HepG2 (cell line): ENCODE data around the gene PLEKHB1. TPM values are rescaled to one million over a fixed set of nuclear protein-coding genes. Genes with fewer than 3 reads are reported as not detected.

Experiments
- AGO2 ChIP-seq: fragments of 200-400 bp; formaldehyde crosslinking; optimal IDR thresholded peaks from 2 replicates; pipeline ENCODE3; 2017; ENCODE audit warnings: mild to moderate bottlenecking, low read depth, low read length, moderate library complexity
- AHR ChIP-seq: IDR thresholded peaks from 2 replicates; pipeline ENCODE4 v1.6.1; 2018; ENCODE audit warnings: missing genetic modification reagents, missing compliant biosample characterization
- ATF1 ChIP-seq: IDR thresholded peaks from 2 replicates; pipeline ENCODE4 v1.6.1; 2016; ENCODE audit warnings: mild to moderate bottlenecking, control low read depth
- CBX5 ChIP-seq: sonication (generic); formaldehyde crosslinking; IDR thresholded peaks from 2 replicates; pipeline ENCODE4 v1.4.0; 2020; ENCODE audit warnings: missing genetic modification reagents, borderline replicate concordance
- DDIT3 ChIP-seq: sonication (generic); formaldehyde crosslinking; IDR thresholded peaks from 2 replicates; pipeline ENCODE4 v1.4.0; 2020; ENCODE audit warnings: mild to moderate bottlenecking, missing genetic modification reagents
- HMGXB3 ChIP-seq: sonication (generic); formaldehyde crosslinking; IDR thresholded peaks from 2 replicates; pipeline ENCODE4 v1.4.0; 2020; ENCODE audit warnings: missing genetic modification reagents, borderline replicate concordance
- NR1H2 ChIP-seq: sonication (generic); formaldehyde crosslinking; IDR thresholded peaks from 2 replicates; pipeline ENCODE4 v1.8.1; 2022; ENCODE audit warnings: low read depth, missing genetic modification reagents, borderline replicate concordance
- RBM39 ChIP-seq: fragments of 200-400 bp; formaldehyde crosslinking; IDR thresholded peaks from one replicate; pipeline ENCODE4 v1.6.1; 2018; ENCODE audit warnings: antibody characterized with exemption, mild to moderate bottlenecking, low read depth, low read length; ENCODE audit not compliant: poor library complexity, severe bottlenecking
- RFX1 ChIP-seq: fragments of 450-650 bp; IDR thresholded peaks from 2 replicates; pipeline ENCODE4 v1.6.1; 2017
- SOX6 ChIP-seq, 2 experiments: fragments of 450-650 bp in 1 of 2; sonication (generic) in 1 of 2; formaldehyde crosslinking in 1 of 2; IDR thresholded peaks; 2 replicates each; pipeline versions ENCODE4 v1.4.0 to v1.6.1; 2017 to 2020; ENCODE audit warnings: antibody characterized with exemption in 1 of 2, mild to moderate bottlenecking in 1 of 2, missing genetic modification reagents in 1 of 2
- SRY ChIP-seq: sonication (generic); formaldehyde crosslinking; IDR thresholded peaks from 2 replicates; pipeline ENCODE4 v1.8.0; 2022; ENCODE audit warnings: mild to moderate bottlenecking, missing genetic modification reagents
- THAP11 ChIP-seq: IDR thresholded peaks from 2 replicates; pipeline ENCODE4 v1.6.1; 2016; ENCODE audit warnings: missing biosample characterization, missing genetic modification reagents
- WIZ ChIP-seq: sonication (generic); formaldehyde crosslinking; IDR thresholded peaks from 2 replicates; pipeline ENCODE4 v1.5.1; 2020; ENCODE audit warnings: mild to moderate bottlenecking, missing genetic modification reagents
- YEATS2 ChIP-seq: sonication (generic); formaldehyde crosslinking; IDR thresholded peaks from 2 replicates; pipeline ENCODE4 v1.4.0; 2020; ENCODE audit warnings: missing genetic modification reagents, borderline replicate concordance
- ZC3H13 ChIP-seq: sonication (generic); formaldehyde crosslinking; IDR thresholded peaks from 2 replicates; pipeline ENCODE4 v1.8.1; 2023; ENCODE audit warnings: mild to moderate bottlenecking, missing genetic modification reagents, moderate library complexity
- ZNF34 ChIP-seq: sonication (generic); formaldehyde crosslinking; IDR thresholded peaks from 2 replicates; pipeline ENCODE4 v1.4.0; 2020; ENCODE audit warnings: mild to moderate bottlenecking, missing genetic modification reagents, borderline replicate concordance
- ZNF484 ChIP-seq: sonication (generic); formaldehyde crosslinking; IDR thresholded peaks from 2 replicates; pipeline ENCODE4 v1.5.1; 2020; ENCODE audit warnings: mild to moderate bottlenecking, low read depth, missing genetic modification reagents, borderline replicate concordance
- ZNF503 ChIP-seq: sonication (generic); formaldehyde crosslinking; IDR thresholded peaks from 2 replicates; pipeline ENCODE4 v1.4.0; 2020; ENCODE audit warnings: missing genetic modification reagents
- ZNF512 ChIP-seq: sonication (generic); formaldehyde crosslinking; IDR thresholded peaks from 2 replicates; pipeline ENCODE4 v1.4.0; 2020; ENCODE audit warnings: mild to moderate bottlenecking, missing genetic modification reagents
- ZNF556 ChIP-seq: sonication (generic); formaldehyde crosslinking; IDR thresholded peaks from 2 replicates; pipeline ENCODE4 v1.4.0; 2020; ENCODE audit warnings: mild to moderate bottlenecking, missing genetic modification reagents, borderline replicate concordance
- ZNF7 ChIP-seq: IDR thresholded peaks from 2 replicates; pipeline ENCODE4 v1.6.1; 2016; ENCODE audit warnings: missing biosample characterization, missing genetic modification reagents
- ZNF737 ChIP-seq: sonication (generic); formaldehyde crosslinking; IDR thresholded peaks from 2 replicates; pipeline ENCODE4 v1.5.0; 2020; ENCODE audit warnings: missing genetic modification reagents, mild to moderate bottlenecking, borderline replicate concordance
- polyA plus RNA-seq, 8 experiments: library from polyadenylated mRNA; depleted of rRNA in 3 of 8; stranded (reverse) in 7 of 8; unstranded in 1 of 8; fragments of >200 nt; fragmentation: Illumina TruSeq in 4 of 8; extraction: Trizol in 4 of 8; gene quantifications; 2 replicates each; pipeline versions ENCODE4 v1.2.1 to v1.2.3, GENCODE V29; 2011 to 2016; ENCODE audit warnings: low read depth in 4 of 8, missing spikeins in 1 of 8, mixed read lengths in 1 of 8; ENCODE audit not compliant: insufficient read depth in 1 of 8
- total RNA-seq, 5 experiments: library from RNA; depleted of rRNA; stranded (reverse); fragments of >200 nt; fragmentation: Illumina TruSeq; extraction: Trizol; gene quantifications; 2 replicates each; pipeline ENCODE4 v1.2.3, GENCODE V29; 2016; ENCODE audit warnings: low read depth in 1 of 5

Gene PLEKHB1
- total and polyA plus RNA-seq, 2 of the 13 experiments (the other 11 are each of a cell fraction or from before 2014, with no cell fraction given): 68.0 to 99.3 TPM

- TF ChIP-seq ZNF503: no peak
- no peak for TF ChIP-seq DDIT3 (CRISPR knock-in tag)
- no peak for TF ChIP-seq ZNF512
- TF ChIP-seq CBX5: no peak; the same call in 1 of the 2 replicates
- TF ChIP-seq ZC3H13 (CRISPR knock-in tag): no peak
- peak; percentile 88 for TF ChIP-seq ATF1 (CRISPR knock-in tag)
- peak; percentile 57 for TF ChIP-seq ZNF556 (CRISPR knock-in tag)
- TF ChIP-seq AGO2: peak; percentile 46
- no peak for TF ChIP-seq AHR (CRISPR knock-in tag)
- no peak for TF ChIP-seq NR1H2 (CRISPR knock-in tag)
- TF ChIP-seq ZNF484 (CRISPR knock-in tag): no peak
- TF ChIP-seq YEATS2 (CRISPR knock-in tag): peak; percentile 85
- peak; percentile 44; the same call in 1 of the 2 replicates for TF ChIP-seq SRY (CRISPR knock-in tag)
- TF ChIP-seq SOX6 (IDR thresholded peaks at IDR 0.05): no peak
- TF ChIP-seq SOX6 (CRISPR knock-in tag; IDR thresholded peaks at IDR 0.05): peak; percentile 67
- peak; percentile 99 for TF ChIP-seq THAP11
- no peak for TF ChIP-seq RFX1
- no peak for TF ChIP-seq ZNF7 (CRISPR knock-in tag)
- TF ChIP-seq WIZ (CRISPR knock-in tag): 0 out of 2 replicates have a peak, but pooled peaks have one; percentile 81
- TF ChIP-seq RBM39: no peak
- TF ChIP-seq ZNF737 (CRISPR knock-in tag): no peak
- 0 out of 2 replicates have a peak, but pooled peaks have one; percentile 51 for TF ChIP-seq ZNF34 (CRISPR knock-in tag)
- TF ChIP-seq HMGXB3: peak; percentile 72; the same call in 1 of the 2 replicates
These were observed 48.2 kb upstream of the PLEKHB1 start, which contains the start of gene FAM168A (continued) for GRCh38 chr11:73597956-73598718.
